HL-60 (cell line): ENCODE measurements around the gene NASP.

Source experiments
- DNase-seq, 2 experiments: peaks; one replicate each; pipeline ENCODE4 v3.0.0-alpha.2; 2010 to 2020; ENCODE audit warnings: low read depth in 1 of 2, low spot score in 1 of 2
- H3K27ac ChIP-seq: fragments of 250-450 bp; sonication (Bioruptor Pico); replicated peaks from 2 replicates; pipeline ENCODE4 v1.5.1; 2020; ENCODE audit warnings: mild to moderate bottlenecking, moderate library complexity
- H3K27me3 ChIP-seq: fragments of 250-450 bp; sonication (Bioruptor Pico); 2 replicates; pipeline ENCODE4 v1.5.1; 2021; ENCODE audit warnings: mild to moderate bottlenecking, moderate library complexity; ENCODE audit not compliant: insufficient read depth, poor library complexity, severe bottlenecking
- H3K4me3 ChIP-seq: replicated peaks from 2 replicates; pipeline ENCODE4 v1.5.1; 2011; ENCODE audit warnings: mild to moderate bottlenecking, control low read depth, low read length; ENCODE audit not compliant: insufficient read depth
- GABPA ChIP-seq: IDR thresholded peaks from 2 replicates; pipeline ENCODE4 v1.6.1; 2012; ENCODE audit warnings: low read depth
- POLR2AphosphoS5 ChIP-seq: IDR thresholded peaks from 2 replicates; pipeline ENCODE4 v1.6.1; 2012; ENCODE audit warnings: low read depth
- SPI1 ChIP-seq: IDR thresholded peaks from 2 replicates; pipeline ENCODE4 v1.6.1; 2012; ENCODE audit warnings: low read depth, mild to moderate bottlenecking, borderline replicate concordance
- TF ChIP-seq, protein P1 (sequence below): IDR thresholded peaks from 2 replicates; pipeline ENCODE4 v1.6.1; 2012; ENCODE audit warnings: low read depth; ENCODE audit not compliant: insufficient replicate concordance
- TF ChIP-seq, protein P2 (sequence below): IDR thresholded peaks from one replicate; pipeline ENCODE4 v1.5.1; 2011; ENCODE audit warnings: low read length, control low read depth, inconsistent platforms; ENCODE audit not compliant: insufficient read depth

Gene NASP

DNA sequence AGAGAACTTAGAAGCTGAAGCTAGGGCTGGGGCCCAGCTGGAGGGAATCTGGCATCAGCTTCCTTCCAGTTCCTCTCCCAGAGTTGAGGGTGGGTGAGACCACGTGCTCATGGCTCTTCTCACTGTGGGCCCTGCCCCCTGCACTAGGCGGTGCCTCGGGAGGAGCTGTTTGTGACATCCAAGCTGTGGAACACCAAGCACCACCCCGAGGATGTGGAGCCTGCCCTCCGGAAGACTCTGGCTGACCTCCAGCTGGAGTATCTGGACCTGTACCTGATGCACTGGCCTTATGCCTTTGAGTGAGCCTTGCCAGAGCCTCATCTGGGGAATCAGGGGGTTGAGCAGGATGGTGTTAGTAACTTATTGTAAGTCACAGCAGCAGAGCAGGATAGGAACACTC, 17.1 kb upstream of the NASP start:
- TF ChIP-seq GABPA (no peak), SPI1 (no peak), POLR2AphosphoS5 (no peak)
- TF ChIP-seq, protein P1, sequence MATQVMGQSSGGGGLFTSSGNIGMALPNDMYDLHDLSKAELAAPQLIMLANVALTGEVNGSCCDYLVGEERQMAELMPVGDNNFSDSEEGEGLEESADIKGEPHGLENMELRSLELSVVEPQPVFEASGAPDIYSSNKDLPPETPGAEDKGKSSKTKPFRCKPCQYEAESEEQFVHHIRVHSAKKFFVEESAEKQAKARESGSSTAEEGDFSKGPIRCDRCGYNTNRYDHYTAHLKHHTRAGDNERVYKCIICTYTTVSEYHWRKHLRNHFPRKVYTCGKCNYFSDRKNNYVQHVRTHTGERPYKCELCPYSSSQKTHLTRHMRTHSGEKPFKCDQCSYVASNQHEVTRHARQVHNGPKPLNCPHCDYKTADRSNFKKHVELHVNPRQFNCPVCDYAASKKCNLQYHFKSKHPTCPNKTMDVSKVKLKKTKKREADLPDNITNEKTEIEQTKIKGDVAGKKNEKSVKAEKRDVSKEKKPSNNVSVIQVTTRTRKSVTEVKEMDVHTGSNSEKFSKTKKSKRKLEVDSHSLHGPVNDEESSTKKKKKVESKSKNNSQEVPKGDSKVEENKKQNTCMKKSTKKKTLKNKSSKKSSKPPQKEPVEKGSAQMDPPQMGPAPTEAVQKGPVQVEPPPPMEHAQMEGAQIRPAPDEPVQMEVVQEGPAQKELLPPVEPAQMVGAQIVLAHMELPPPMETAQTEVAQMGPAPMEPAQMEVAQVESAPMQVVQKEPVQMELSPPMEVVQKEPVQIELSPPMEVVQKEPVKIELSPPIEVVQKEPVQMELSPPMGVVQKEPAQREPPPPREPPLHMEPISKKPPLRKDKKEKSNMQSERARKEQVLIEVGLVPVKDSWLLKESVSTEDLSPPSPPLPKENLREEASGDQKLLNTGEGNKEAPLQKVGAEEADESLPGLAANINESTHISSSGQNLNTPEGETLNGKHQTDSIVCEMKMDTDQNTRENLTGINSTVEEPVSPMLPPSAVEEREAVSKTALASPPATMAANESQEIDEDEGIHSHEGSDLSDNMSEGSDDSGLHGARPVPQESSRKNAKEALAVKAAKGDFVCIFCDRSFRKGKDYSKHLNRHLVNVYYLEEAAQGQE, result no peak
- TF ChIP-seq, protein P2, sequence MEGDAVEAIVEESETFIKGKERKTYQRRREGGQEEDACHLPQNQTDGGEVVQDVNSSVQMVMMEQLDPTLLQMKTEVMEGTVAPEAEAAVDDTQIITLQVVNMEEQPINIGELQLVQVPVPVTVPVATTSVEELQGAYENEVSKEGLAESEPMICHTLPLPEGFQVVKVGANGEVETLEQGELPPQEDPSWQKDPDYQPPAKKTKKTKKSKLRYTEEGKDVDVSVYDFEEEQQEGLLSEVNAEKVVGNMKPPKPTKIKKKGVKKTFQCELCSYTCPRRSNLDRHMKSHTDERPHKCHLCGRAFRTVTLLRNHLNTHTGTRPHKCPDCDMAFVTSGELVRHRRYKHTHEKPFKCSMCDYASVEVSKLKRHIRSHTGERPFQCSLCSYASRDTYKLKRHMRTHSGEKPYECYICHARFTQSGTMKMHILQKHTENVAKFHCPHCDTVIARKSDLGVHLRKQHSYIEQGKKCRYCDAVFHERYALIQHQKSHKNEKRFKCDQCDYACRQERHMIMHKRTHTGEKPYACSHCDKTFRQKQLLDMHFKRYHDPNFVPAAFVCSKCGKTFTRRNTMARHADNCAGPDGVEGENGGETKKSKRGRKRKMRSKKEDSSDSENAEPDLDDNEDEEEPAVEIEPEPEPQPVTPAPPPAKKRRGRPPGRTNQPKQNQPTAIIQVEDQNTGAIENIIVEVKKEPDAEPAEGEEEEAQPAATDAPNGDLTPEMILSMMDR, result no peak
- H3K27me3 ChIP-seq, result no peaks in the 10 kb centered on the region

DNA sequence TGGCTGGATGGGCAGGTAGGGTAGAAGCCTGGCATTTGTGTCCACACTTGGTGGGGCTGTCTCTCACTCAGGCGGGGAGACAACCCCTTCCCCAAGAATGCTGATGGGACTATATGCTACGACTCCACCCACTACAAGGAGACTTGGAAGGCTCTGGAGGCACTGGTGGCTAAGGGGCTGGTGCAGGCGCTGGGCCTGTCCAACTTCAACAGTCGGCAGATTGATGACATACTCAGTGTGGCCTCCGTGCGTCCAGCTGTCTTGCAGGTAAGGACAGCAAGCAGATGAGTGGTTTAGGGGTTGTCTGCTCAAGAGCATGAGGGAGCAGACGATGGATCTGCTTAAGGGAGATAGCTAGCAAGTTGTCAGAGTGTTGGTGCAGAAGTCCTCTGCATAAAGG, 15.9 kb upstream of the NASP start:
- Histone ChIP-seq H3K27me3 (no peaks in the 10 kb centered on the region), H3K27ac (no peak overlapping the region), H3K4me3 (no peak overlapping the region)
- no peak for DNase-seq
- TF ChIP-seq, protein P1, result no peak
- TF ChIP-seq GABPA, result no peak
- TF ChIP-seq, protein P2, result no peak
- no peak for TF ChIP-seq POLR2AphosphoS5
- TF ChIP-seq SPI1, result no peak

More for the DNA sequence above, 17.1 kb upstream of the NASP start:
- Histone ChIP-seq H3K27ac (no peak overlapping the region), H3K4me3 (no peak overlapping the region)
- DNase-seq, result no peak

DNA sequence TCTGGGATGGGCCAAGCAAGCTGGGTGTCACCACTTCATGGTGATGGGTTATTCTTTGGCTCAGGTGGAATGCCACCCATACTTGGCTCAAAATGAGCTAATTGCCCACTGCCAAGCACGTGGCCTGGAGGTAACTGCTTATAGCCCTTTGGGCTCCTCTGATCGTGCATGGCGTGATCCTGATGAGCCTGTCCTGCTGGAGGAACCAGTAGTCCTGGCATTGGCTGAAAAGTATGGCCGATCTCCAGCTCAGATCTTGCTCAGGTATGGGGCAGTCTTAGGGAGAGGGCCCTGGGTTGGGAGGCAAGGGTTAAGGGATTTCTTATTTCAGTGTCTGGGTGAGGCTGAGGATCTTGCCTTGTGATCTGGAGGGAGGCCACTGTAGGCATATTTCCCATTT, 15.4 kb upstream of the NASP start:
- H3K27ac ChIP-seq, result no peak overlapping the region
- H3K4me3 ChIP-seq, result no peak overlapping the region
- DNase-seq, result no peak
- no peaks in the 10 kb centered on the region for H3K27me3 ChIP-seq
- TF ChIP-seq, protein P1, result no peak
- TF ChIP-seq GABPA (no peak), POLR2AphosphoS5 (no peak), SPI1 (no peak)
- TF ChIP-seq, protein P2, result no peak
